K562 (cell line): ENCODE data around the gene PRTN3. TPM values are rescaled to one million over a fixed set of nuclear protein-coding genes. Genes with fewer than 3 reads are reported as not detected.
A peak's percentile ranks its signal among the peaks of the same experiment; 100 is the strongest.

ENCODE experiments used
- ATAC-seq: fragments of 200-7000 bp; cut with Tn5 transposase; 3 replicates; pipeline ENCODE4 v1.9.1; 2020; ENCODE audit warnings: moderate library complexity
- BruUV-seq: library from RNA; stranded (reverse); fragments of 400-500 nt; replicated peaks from 2 replicates; lab custom pipeline; 2021; lab: Mats Ljungman, UMichigan
- CTCF ChIA-PET: fragments of 300-600 bp; formaldehyde crosslinking; extraction: SDS; loops from one replicate; lab custom pipeline; 2021; ENCODE audit warnings: low intra/inter-chr PET ratio; lab: Yijun Ruan, JAX
- POLR2A ChIA-PET: fragments of 300-600, 350-650 bp; sonication (Branson Sonifier 250); formaldehyde crosslinking; extraction: SDS; loops from one replicate; lab custom pipeline; 2021; ENCODE audit warnings: antibody characterized with exemption, inconsistent platforms; lab: Yijun Ruan, JAX
- DNase-seq, 4 experiments: peaks; one replicate each; pipeline versions ENCODE4 v3.0.0 to v3.0.0-alpha.2; 2011 to 2018; ENCODE audit warnings: low spot score in 3 of 4, mixed read lengths in 3 of 4; ENCODE audit errors: extremely low read depth in 1 of 4
- FAIRE-seq: peaks from 2 replicates; lab custom pipeline; 2011; peaks lifted over from hg19 to GRCh38; lab: Jason Lieb, UNC
- H2AFZ ChIP-seq: 2 replicates; pipeline ENCODE4 v1.6.0; 2011; ENCODE audit warnings: low read depth, low read length, control low read depth, inconsistent platforms
- H3K27ac ChIP-seq: fragments of 200-600 bp; 3 replicates; pipeline ENCODE4 v1.8.0; 2011; ENCODE audit warnings: low read depth, mild to moderate bottlenecking, control low read depth, inconsistent platforms, low read length, moderate library complexity, mixed read lengths; ENCODE audit errors: extremely low read depth
- H3K27me3 ChIP-seq, 2 experiments: fragments of 300-600 bp in 1 of 2; 2 replicates in 1 of 2; 3 replicates in 1 of 2; pipeline versions ENCODE4 v1.6.0 to v1.8.0; 2011; ENCODE audit warnings: inconsistent platforms in 2 of 2, low read length in 2 of 2, mild to moderate bottlenecking in 1 of 2, mixed read lengths in 1 of 2, moderate library complexity in 1 of 2; ENCODE audit not compliant: control insufficient read depth in 2 of 2, insufficient read depth in 2 of 2
- H3K36me3 ChIP-seq: fragments of 300-600 bp; 3 replicates; pipeline ENCODE4 v1.8.0; 2011; ENCODE audit warnings: mild to moderate bottlenecking, low read length, inconsistent platforms; ENCODE audit not compliant: control insufficient read depth, insufficient read depth
- H3K4me1 ChIP-seq, 2 experiments: fragments of 200-600 bp in 1 of 2; replicated peaks in 1 of 2; 2 replicates in 1 of 2; 3 replicates in 1 of 2; pipeline versions ENCODE4 v1.5.1 to v1.8.0; 2011; ENCODE audit warnings: inconsistent platforms in 2 of 2, low read length in 2 of 2, mild to moderate bottlenecking in 1 of 2, mixed read lengths in 1 of 2, moderate library complexity in 1 of 2; ENCODE audit not compliant: control insufficient read depth in 2 of 2, insufficient read depth in 2 of 2
- H3K4me2 ChIP-seq: 2 replicates; pipeline ENCODE4 v1.6.1; 2011; ENCODE audit warnings: low read length, control low read depth, inconsistent platforms, mixed read lengths; ENCODE audit not compliant: insufficient read depth
- H3K4me3 ChIP-seq: fragments of 200-600 bp; sonication (generic), shearing (Covaris generic); 2 replicates; pipeline ENCODE4 v1.5.1; 2016; ENCODE audit warnings: control low read depth, inconsistent platforms
- H3K79me2 ChIP-seq: fragments of 200-600 bp; 3 replicates; pipeline ENCODE4 v1.8.0; 2011; ENCODE audit warnings: low read length, inconsistent platforms; ENCODE audit not compliant: control insufficient read depth, insufficient read depth
- H3K9ac ChIP-seq, 2 experiments: 2 replicates each; pipeline versions ENCODE4 v1.6.0 to v1.6.1; 2011; ENCODE audit warnings: low read depth in 2 of 2, low read length in 2 of 2, control low read depth in 1 of 2, inconsistent platforms in 1 of 2, mild to moderate bottlenecking in 1 of 2, mixed read lengths in 1 of 2; ENCODE audit not compliant: insufficient read depth in 1 of 2
- H3K9me1 ChIP-seq: one replicate; pipeline ENCODE4 v1.6.0; 2011; ENCODE audit warnings: inconsistent platforms, mild to moderate bottlenecking, low read length, moderate library complexity; ENCODE audit not compliant: control insufficient read depth, insufficient read depth
- H3K9me3 ChIP-seq: replicated peaks from 2 replicates; pipeline ENCODE4 v1.5.1; 2011; ENCODE audit warnings: low read depth, low read length, inconsistent platforms; ENCODE audit not compliant: control insufficient read depth, insufficient read depth
- H4K20me1 ChIP-seq: replicated peaks from 2 replicates; pipeline ENCODE4 v1.6.1; 2011; ENCODE audit warnings: low read length, inconsistent platforms, mixed read lengths; ENCODE audit not compliant: control insufficient read depth, insufficient read depth
- COPS2 ChIP-seq: fragments of 450-650 bp; conservative IDR thresholded peaks from 2 replicates; pipeline ENCODE4 v1.6.1; 2016; ENCODE audit warnings: mild to moderate bottlenecking, moderate library complexity
- CREB3 ChIP-seq: fragments of 450-650 bp; conservative IDR thresholded peaks from 2 replicates; pipeline ENCODE4 v1.6.1; 2016; ENCODE audit warnings: missing genetic modification characterization, low read depth, mild to moderate bottlenecking, missing compliant biosample characterization, moderate library complexity
- CTBP1 ChIP-seq: fragments of 450-650 bp; IDR thresholded peaks from 2 replicates; pipeline ENCODE4 v1.6.1; 2016; ENCODE audit warnings: borderline replicate concordance
- GTF2A2 ChIP-seq: IDR thresholded peaks from 2 replicates; pipeline ENCODE4 v1.6.1; 2016; ENCODE audit warnings: mild to moderate bottlenecking, missing genetic modification characterization, missing compliant biosample characterization
- HNRNPK ChIP-seq: fragments of 200-400 bp; formaldehyde crosslinking; IDR thresholded peaks from one replicate; pipeline ENCODE4 v1.6.1; 2018; ENCODE audit warnings: mild to moderate bottlenecking, low read depth, low read length; ENCODE audit not compliant: poor library complexity, severe bottlenecking
- HNRNPLL ChIP-seq: fragments of 200-400 bp; formaldehyde crosslinking; IDR thresholded peaks from 2 replicates; pipeline ENCODE4 v1.6.1; 2017; ENCODE audit warnings: low read length, low read depth, mild to moderate bottlenecking; ENCODE audit not compliant: poor library complexity, severe bottlenecking
- LARP7 ChIP-seq: fragments of 450-650 bp; IDR thresholded peaks from 2 replicates; pipeline ENCODE4 v1.6.1; 2016
- MEF2D ChIP-seq: conservative IDR thresholded peaks from 2 replicates; pipeline ENCODE4 v1.6.1; 2016; ENCODE audit warnings: low read depth, missing genetic modification characterization, missing compliant biosample characterization
- NFE2L1 ChIP-seq: fragments of 450-650 bp; IDR thresholded peaks from 2 replicates; pipeline ENCODE4 v1.6.1; 2016; ENCODE audit warnings: missing genetic modification characterization, low read depth, mild to moderate bottlenecking, missing compliant biosample characterization, moderate library complexity, borderline replicate concordance
- POLR2A ChIP-seq: fragments of 450-650 bp; conservative IDR thresholded peaks from 2 replicates; pipeline ENCODE4 v1.6.1; 2016
- POLR2B ChIP-seq: fragments of 450-650 bp; IDR thresholded peaks from 2 replicates; pipeline ENCODE4 v1.6.1; 2018; ENCODE audit warnings: low read depth; ENCODE audit not compliant: partially characterized antibody
- RBFOX2 ChIP-seq: fragments of 200-400 bp; formaldehyde crosslinking; IDR thresholded peaks from 2 replicates; pipeline ENCODE4 v1.6.1; 2017; ENCODE audit warnings: low read depth, mild to moderate bottlenecking, low read length, moderate library complexity
- TBL1XR1 ChIP-seq, 2 experiments: IDR thresholded peaks; 2 replicates each; pipeline ENCODE4 v1.6.1; 2012; ENCODE audit warnings: improper control_type of control experiment in 2 of 2, low read length in 2 of 2, mild to moderate bottlenecking in 1 of 2
- ZNF280A ChIP-seq: fragments of 450-650 bp; IDR thresholded peaks from 2 replicates; pipeline ENCODE4 v1.6.1; 2018; ENCODE audit warnings: mild to moderate bottlenecking, low read depth; ENCODE audit not compliant: partially characterized antibody
- ZNF592 ChIP-seq: fragments of 450-650 bp; IDR thresholded peaks from 2 replicates; pipeline ENCODE4 v1.6.1; 2017; ENCODE audit warnings: antibody characterized with exemption, mild to moderate bottlenecking
- ZNF644 ChIP-seq: fragments of 200-800 bp; sonication (Bioruptor generic); IDR thresholded peaks from 2 replicates; pipeline ENCODE4 v1.6.1; 2016; ENCODE audit warnings: low read depth, missing genetic modification characterization, missing compliant biosample characterization
- WGBS: fragments of 100-300 bp; shearing (Covaris generic); methylation state at CpG from one replicate; pipeline ENCODE4 v1.1.6; 2016; ENCODE audit warnings: low coverage, mixed read lengths; ENCODE audit not compliant: insufficient coverage; ENCODE audit errors: missing lambda C conversion rate; 5-methylcytosine and 5-hydroxymethylcytosine counted together
- in situ Hi-C: fragments of 300-500 bp; cut with MboI; formaldehyde crosslinking; loops from 4 replicates; pipeline ENCODE4 v1.15.0; 2018; ENCODE audit warnings: inconsistent platforms, mixed read lengths
- intact Hi-C: fragments of 100-400 bp; cut with micrococcal nuclease; formaldehyde crosslinking; loops from 2 replicates; pipeline ENCODE4 v1.14.2; 2022
- polyA plus RNA-seq, 8 experiments: library from polyadenylated mRNA; depleted of rRNA in 4 of 8; stranded (reverse) in 5 of 8; unstranded in 3 of 8; fragments of >200 nt; fragmentation: Nextera tagmentation in 2 of 8; fragmentation: Illumina TruSeq in 1 of 8; extraction: Ambion mirVana in 2 of 8; extraction: Trizol in 1 of 8; gene quantifications; 2 replicates each; pipeline versions ENCODE4 v1.2.1 to v1.2.3, GENCODE V29; 2011 to 2014; ENCODE audit warnings: inconsistent platforms in 1 of 8, missing spikeins in 1 of 8
- total RNA-seq, 7 experiments: library from RNA; depleted of rRNA in 6 of 7; stranded (reverse); fragments of >200 nt in 6 of 7; fragmentation: Illumina TruSeq in 2 of 7; extraction: Trizol in 2 of 7; gene quantifications; 2 replicates each; pipeline versions ENCODE4 v1.2.1 to v1.2.3, GENCODE V29; 2011 to 2021; ENCODE audit warnings: low replicate concordance in 1 of 7

Gene PRTN3
- total and polyA plus RNA-seq, 9 of the 15 experiments (the other 6 are each of a cell fraction or from before 2014, with no cell fraction given), result 0.14 to 0.86 (median 0.43) TPM; not detected in 3

- 13% methylated on average over 24 of the region's 26 CpGs for WGBS
- in situ Hi-C loops (no loop called here), intact Hi-C loops (no loop called here)
- no peaks in the 10 kb centered on the region for H3K27me3 ChIP-seq
- H3K27ac ChIP-seq, result peak overlapping the region; percentile 99
- H3K36me3 ChIP-seq, result no peaks in the 10 kb centered on the region
- no peak for FAIRE-seq
- peaks cover 3% of the 10 kb centered on the region; the same call in 1 of the 2 replicates for H3K9me3 ChIP-seq
- peaks cover 43 to 82% of the 10 kb centered on the region in 2 experiments for H3K4me1 ChIP-seq
- no peaks in the 10 kb centered on the region for H3K9me1 ChIP-seq
- TSS peak; percentile 66 for BruUV-seq
- ChIA-PET CTCF (no interaction called here), POLR2A (interaction anchor here (0.5 to 0.7 kb wide), 2 partner anchors 462 to 607 kb away, joined by 3 to 4 read pairs; no protein-coding TSS in a partner anchor)
- H3K4me3 ChIP-seq, result peak overlapping the region; percentile 35; the same call in 1 of the 2 replicates
- peak overlapping the region; percentile 75 to 95 for H3K9ac ChIP-seq
- peak; percentile 45 to 75 (median 48) for DNase-seq
- peak; percentile 56 for ATAC-seq
- no peaks in the 10 kb centered on the region for H4K20me1 ChIP-seq
- H3K4me2 ChIP-seq, result peak overlapping the region; percentile 79
- H2AFZ ChIP-seq, result peak overlapping the region; percentile 78
- H3K79me2 ChIP-seq, result peaks cover 12% of the 10 kb centered on the region; the same call in 2 of the 3 replicates
- TF ChIP-seq GTF2A2, result no peak
- TF ChIP-seq ZNF280A, result no peak
- TF ChIP-seq CTBP1, result no peak
- TF ChIP-seq POLR2B, result peak; percentile 42
- TF ChIP-seq ZNF592, result peak; percentile 75
- 0 out of 2 replicates have a peak, but pooled peaks have one; percentile 44 for TF ChIP-seq MEF2D
- TF ChIP-seq TBL1XR1 (IDR thresholded peaks at IDR 0.05; ENCODE audit: low read length in 2 of 2), result no peak
- peak; percentile 62 for TF ChIP-seq CREB3 (tag)
- TF ChIP-seq NFE2L1 (tag), result no peak
- peak; percentile 23 for TF ChIP-seq HNRNPLL
- TF ChIP-seq ZNF644 (tag), result peak; percentile 23; the same call in 1 of the 2 replicates
- TF ChIP-seq LARP7, result 0 out of 2 replicates have a peak, but pooled peaks have one; percentile 43
- peak; percentile 64 for TF ChIP-seq POLR2A
- TF ChIP-seq COPS2, result no peak
- TF ChIP-seq HNRNPK, result no peak
- peak; percentile 61 for TF ChIP-seq RBFOX2
Observed at GRCh38 chr19:791007-791566, 49.7 kb upstream of the PRTN3 start.
